ENCODE data around the gene TBC1D8. TPM values are rescaled to one million over a fixed set of nuclear protein-coding genes. Genes with fewer than 3 reads are reported as not detected.
"Not testable (repeated sequence)": the region's sequence is repeated elsewhere in the genome, so short reads cannot be mapped to it uniquely, and the experiment has no call there.

TBC1D8 gene
- total RNA-seq, 1 experiment from 2014 or later: 48.1 TPM

GRCh38 chr2:101052147-101052546 is 99.0 kb downstream of the TBC1D8 start:
- CTCF ChIA-PET: interaction anchor here (0.7 to 1.2 kb wide), 2 partner anchors 15 to 99 kb away, joined by 3 to 7 read pairs; partner anchors contain the start of gene TBC1D8
- no TSS peak for BruUV-seq (replicated peaks)
- Mint-ChIP-seq H3K36me3 (ENCODE audit: insufficient read depth, unreplicated experiment) (peaks cover 99% of the 10 kb centered on the region), H3K4me3 (ENCODE audit: unreplicated experiment) (no peak overlapping the region), H3K27me3 (ENCODE audit: insufficient read depth, unreplicated experiment) (no peaks in the 10 kb centered on the region), H3K27ac (ENCODE audit: low read depth, unreplicated experiment) (no peak overlapping the region), H3K4me1 (ENCODE audit: insufficient read depth, unreplicated experiment) (peaks cover 9% of the 10 kb centered on the region), H3K9me3 (ENCODE audit: unreplicated experiment) (no peaks in the 10 kb centered on the region)
- no peak for TF ChIP-seq CTCF (IDR thresholded peaks at IDR 0.05; ENCODE audit: unreplicated experiment)
- no peak for DNase-seq (ENCODE audit: unreplicated experiment)
- intact Hi-C loops (cut with micrococcal nuclease): no loop called here
- POLR2A ChIA-PET: interaction anchor here (1.2 kb wide), 1 partner anchor 8 kb away, joined by 3 read pairs; no protein-coding TSS in a partner anchor

GRCh38 chr2:101050886-101051285 is 100.3 kb downstream of the TBC1D8 start:
- H3K9me3 Mint-ChIP-seq (ENCODE audit: unreplicated experiment); H3K27me3 Mint-ChIP-seq (ENCODE audit: insufficient read depth, unreplicated experiment); H3K27ac Mint-ChIP-seq (ENCODE audit: low read depth, unreplicated experiment); intact Hi-C loops (cut with micrococcal nuclease); DNase-seq (ENCODE audit: unreplicated experiment); BruUV-seq (replicated peaks); H3K4me3 Mint-ChIP-seq (ENCODE audit: unreplicated experiment): not testable (repeated sequence)
- POLR2A ChIA-PET: interaction anchor here (0.7 to 1.2 kb wide), 2 partner anchors 10 to 100 kb away, joined by 3 read pairs; partner anchors contain the start of gene TBC1D8
- Mint-ChIP-seq H3K4me1 (ENCODE audit: insufficient read depth, unreplicated experiment) (peaks cover 13% of the 10 kb centered on the region), H3K36me3 (ENCODE audit: insufficient read depth, unreplicated experiment) (peaks cover 99% of the 10 kb centered on the region)
- CTCF ChIA-PET: interaction anchor here (0.6 to 1.3 kb wide), 5 partner anchors 14 to 284 kb away, joined by 3 to 7 read pairs (median 4); no protein-coding TSS in a partner anchor

GRCh38 chr2:101048756-101049155 is 102.4 kb downstream of the TBC1D8 start:
- ChIA-PET CTCF (interaction anchor here (0.6 to 7.2 kb wide), 5 partner anchors 9 to 183 kb away, joined by 3 to 56 read pairs (median 3); partner anchors contain the start of gene TBC1D8), POLR2A (interaction anchor here (1.1 to 4.2 kb wide), 4 partner anchors 7 to 100 kb away, joined by 3 to 26 read pairs (median 6); no protein-coding TSS in a partner anchor)
- Mint-ChIP-seq H3K27ac (ENCODE audit: low read depth, unreplicated experiment) (no peak overlapping the region), H3K27me3 (ENCODE audit: insufficient read depth, unreplicated experiment) (no peaks in the 10 kb centered on the region), H3K4me1 (ENCODE audit: insufficient read depth, unreplicated experiment) (peaks cover 13% of the 10 kb centered on the region), H3K9me3 (ENCODE audit: unreplicated experiment) (no peaks in the 10 kb centered on the region), H3K4me3 (ENCODE audit: unreplicated experiment) (no peak overlapping the region), H3K36me3 (ENCODE audit: insufficient read depth, unreplicated experiment) (peaks cover 100% of the 10 kb centered on the region)
- intact Hi-C loops (cut with micrococcal nuclease): loop anchor here (5.0 kb wide), 1 partner anchor 74 kb away; no protein-coding TSS in a partner anchor
- no peak for TF ChIP-seq CTCF (IDR thresholded peaks at IDR 0.05; ENCODE audit: unreplicated experiment)
- no TSS peak for BruUV-seq (replicated peaks)
- no peak for DNase-seq (ENCODE audit: unreplicated experiment)

GRCh38 chr2:101047774-101048173 is 103.4 kb downstream of the TBC1D8 start:
- intact Hi-C loops (cut with micrococcal nuclease): loop anchor here (5.0 kb wide), 1 partner anchor 75 kb away; no protein-coding TSS in a partner anchor
- Mint-ChIP-seq H3K9me3 (ENCODE audit: unreplicated experiment) (no peaks in the 10 kb centered on the region), H3K4me3 (ENCODE audit: unreplicated experiment) (no peak overlapping the region), H3K4me1 (ENCODE audit: insufficient read depth, unreplicated experiment) (peaks cover 13% of the 10 kb centered on the region), H3K27ac (ENCODE audit: low read depth, unreplicated experiment) (peak overlapping the region; percentile 91), H3K27me3 (ENCODE audit: insufficient read depth, unreplicated experiment) (no peaks in the 10 kb centered on the region), H3K36me3 (ENCODE audit: insufficient read depth, unreplicated experiment) (peaks cover 100% of the 10 kb centered on the region)
- no peak for TF ChIP-seq CTCF (IDR thresholded peaks at IDR 0.05; ENCODE audit: unreplicated experiment)
- ChIA-PET CTCF (interaction anchor here (0.6 to 7.2 kb wide), 11 partner anchors 11 to 160 kb away, joined by 3 to 56 read pairs (median 5); partner anchors contain the start of gene TBC1D8), POLR2A (interaction anchor here (0.9 to 4.2 kb wide), 10 partner anchors 8 to 104 kb away, joined by 3 to 26 read pairs (median 6); partner anchors contain the start of gene TBC1D8)
- no TSS peak for BruUV-seq (replicated peaks)
- no peak for DNase-seq (ENCODE audit: unreplicated experiment)
